ENCODE measurements around the gene CRNKL1.
"Not testable (repeated sequence)": the region's sequence is repeated elsewhere in the genome, so short reads cannot be mapped to it uniquely, and the experiment has no call there.

Gene CRNKL1

GRCh38 chr20:20010639-20011500 is 41.4 kb downstream of the CRNKL1 start:
- DNase-seq (ENCODE audit: low read depth in 2 of 2), result no peak

- DNase-seq (ENCODE audit: low read depth in 2 of 2), result no peak
These were observed 42.4 kb downstream of the CRNKL1 start for GRCh38 chr20:20009784-20010253.

- DNase-seq (ENCODE audit: low read depth in 2 of 2), result no peak
These were observed 46.9 kb downstream of the CRNKL1 start for GRCh38 chr20:20005342-20005741.

GRCh38 chr20:20003955-20004322 is 48.3 kb downstream of the CRNKL1 start:
- not testable (repeated sequence) for DNase-seq (ENCODE audit: low read depth in 2 of 2)

DNA sequence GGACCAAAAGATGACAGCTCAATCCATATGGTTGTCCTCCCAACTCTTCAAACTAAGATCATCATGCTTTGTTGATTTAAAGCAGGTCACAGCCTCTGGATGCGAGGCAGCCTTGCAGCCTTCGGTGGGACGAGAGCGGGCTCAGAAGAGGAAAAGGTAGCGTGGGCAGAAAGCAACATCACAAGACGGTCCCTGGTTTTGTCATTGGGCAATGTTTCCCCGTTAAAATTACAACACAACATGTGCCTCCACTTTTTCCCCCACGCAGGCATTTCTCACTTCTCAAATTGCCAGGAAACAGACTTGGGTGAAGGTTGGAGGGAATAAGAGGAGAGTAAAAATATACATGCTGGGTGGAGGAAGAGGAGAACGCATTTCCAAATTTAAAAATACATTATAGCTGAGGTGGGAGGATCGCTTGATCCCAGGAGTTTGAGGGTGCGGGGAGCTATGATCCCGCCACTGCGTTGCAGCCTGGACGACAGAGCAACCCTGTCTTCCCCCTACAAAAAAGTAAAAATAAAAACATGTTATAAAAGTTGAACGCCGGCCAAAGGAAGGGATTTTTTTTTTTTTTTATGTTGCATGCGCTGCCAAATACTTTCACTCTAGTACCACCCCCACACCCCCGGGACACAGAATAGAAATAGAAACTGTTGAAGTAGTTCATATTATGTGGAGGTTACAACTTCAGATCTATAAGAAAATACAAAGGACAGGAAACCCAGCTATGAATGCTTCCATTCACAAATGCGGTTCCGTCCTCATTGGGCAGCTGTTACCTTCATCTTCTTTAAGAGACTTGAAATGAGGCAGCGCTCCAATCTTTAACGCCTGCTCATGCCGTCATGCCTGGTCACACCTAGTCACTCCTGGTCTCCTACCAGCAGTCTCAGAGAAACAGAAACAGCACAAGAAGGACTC is 49.0 kb downstream of the CRNKL1 start:
- DNase-seq (ENCODE audit: low read depth in 2 of 2), result no peak

GRCh38 chr20:20002101-20002998 is 49.9 kb downstream of the CRNKL1 start:
- DNase-seq (ENCODE audit: low read depth in 2 of 2), result no peak

DNA sequence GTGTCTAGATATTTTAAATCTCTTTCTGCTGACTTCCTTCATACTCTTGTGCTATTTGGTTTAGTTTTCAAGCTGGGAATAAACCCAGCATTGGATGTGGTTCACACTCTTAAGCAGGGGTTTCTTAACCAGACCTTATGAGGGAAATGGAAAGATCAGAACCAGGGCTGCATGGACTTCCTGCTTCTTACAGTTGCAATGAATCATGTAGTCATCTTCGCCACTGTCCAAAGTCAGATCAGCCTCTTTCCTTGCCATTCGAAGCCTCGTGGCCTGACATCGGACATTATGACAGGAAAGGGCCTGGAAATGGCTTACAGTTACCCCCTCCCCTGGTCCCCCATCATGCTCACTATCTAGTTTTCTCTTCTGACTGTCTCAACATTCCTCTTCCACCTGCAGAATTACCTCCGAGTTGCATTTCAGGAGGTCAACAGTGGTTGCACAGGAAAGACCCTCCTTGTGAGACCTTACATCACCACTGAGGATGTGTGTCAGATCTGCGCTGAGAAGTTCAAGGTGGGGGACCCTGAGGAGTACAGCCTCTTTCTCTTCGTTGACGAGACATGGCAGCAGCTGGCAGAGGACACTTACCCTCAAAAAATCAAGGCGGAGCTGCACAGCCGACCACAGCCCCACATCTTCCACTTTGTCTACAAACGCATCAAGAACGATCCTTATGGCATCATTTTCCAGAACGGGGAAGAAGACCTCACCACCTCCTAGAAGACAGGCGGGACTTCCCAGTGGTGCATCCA is 51.9 kb downstream of the CRNKL1 start:
- DNase-seq (ENCODE audit: low read depth in 2 of 2), result no peak

DNA sequence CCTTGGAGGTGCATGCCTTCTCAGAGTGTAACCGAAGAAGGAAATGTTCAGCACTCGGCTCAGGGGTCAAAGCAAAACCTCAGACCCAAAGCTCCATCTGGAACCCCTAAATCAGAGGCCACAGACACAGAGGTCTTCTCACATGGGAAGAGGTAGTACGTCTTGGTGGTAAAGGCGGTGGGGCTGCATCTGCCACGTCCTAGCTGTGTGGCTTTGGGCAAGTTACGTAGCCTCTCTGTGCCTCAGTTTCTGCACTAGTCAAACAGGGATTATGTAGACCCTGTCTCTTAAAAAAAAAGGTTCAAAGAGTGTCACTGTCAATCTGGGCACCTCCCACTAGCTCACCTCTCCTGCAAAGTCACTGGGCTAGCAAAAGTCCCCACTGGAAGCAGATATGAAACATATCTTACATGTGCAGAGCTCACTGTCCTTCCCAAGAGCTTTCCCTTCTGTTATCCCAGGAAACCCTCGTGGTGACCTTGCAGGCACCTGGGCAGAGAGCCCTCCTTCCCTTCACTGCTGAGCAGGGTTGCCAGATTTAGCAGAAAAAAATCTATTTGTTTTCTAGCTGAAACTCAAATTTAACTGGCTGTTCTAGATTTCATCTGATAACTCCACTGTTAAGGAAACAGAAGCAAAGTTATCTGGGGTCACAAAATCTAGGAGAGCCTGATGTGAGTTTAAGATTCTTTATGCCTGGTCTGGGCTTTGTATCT is 53.1 kb downstream of the CRNKL1 start:
- DNase-seq (ENCODE audit: low read depth in 2 of 2), result no peak

GRCh38 chr20:19996917-19997316 is 55.3 kb downstream of the CRNKL1 start:
- no peak for DNase-seq (ENCODE audit: low read depth in 2 of 2)

DNA sequence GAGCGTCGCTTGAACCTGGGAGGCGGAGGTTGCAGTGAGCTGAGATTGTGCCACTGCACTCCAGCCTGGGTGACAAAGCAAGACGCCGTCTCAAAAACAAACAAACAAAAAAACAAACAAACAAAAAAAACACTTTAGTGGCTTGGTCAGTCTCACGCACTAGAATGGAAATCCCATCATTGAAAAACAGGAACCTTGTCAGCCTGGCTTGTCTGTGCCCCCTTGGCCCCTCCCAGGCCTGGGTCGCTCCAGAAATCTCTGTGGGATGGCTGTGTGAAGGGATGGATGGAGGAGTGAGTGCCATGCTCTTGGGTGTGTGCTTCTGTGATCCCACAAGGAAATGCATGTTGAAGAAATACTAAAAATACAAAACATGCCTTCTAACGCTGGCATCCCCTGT is 56.0 kb downstream of the CRNKL1 start:
- DNase-seq (ENCODE audit: low read depth in 2 of 2), result no peak

GRCh38 chr20:19995220-19995863 is 56.9 kb downstream of the CRNKL1 start:
- no peak for DNase-seq (ENCODE audit: low read depth in 2 of 2)

DNA sequence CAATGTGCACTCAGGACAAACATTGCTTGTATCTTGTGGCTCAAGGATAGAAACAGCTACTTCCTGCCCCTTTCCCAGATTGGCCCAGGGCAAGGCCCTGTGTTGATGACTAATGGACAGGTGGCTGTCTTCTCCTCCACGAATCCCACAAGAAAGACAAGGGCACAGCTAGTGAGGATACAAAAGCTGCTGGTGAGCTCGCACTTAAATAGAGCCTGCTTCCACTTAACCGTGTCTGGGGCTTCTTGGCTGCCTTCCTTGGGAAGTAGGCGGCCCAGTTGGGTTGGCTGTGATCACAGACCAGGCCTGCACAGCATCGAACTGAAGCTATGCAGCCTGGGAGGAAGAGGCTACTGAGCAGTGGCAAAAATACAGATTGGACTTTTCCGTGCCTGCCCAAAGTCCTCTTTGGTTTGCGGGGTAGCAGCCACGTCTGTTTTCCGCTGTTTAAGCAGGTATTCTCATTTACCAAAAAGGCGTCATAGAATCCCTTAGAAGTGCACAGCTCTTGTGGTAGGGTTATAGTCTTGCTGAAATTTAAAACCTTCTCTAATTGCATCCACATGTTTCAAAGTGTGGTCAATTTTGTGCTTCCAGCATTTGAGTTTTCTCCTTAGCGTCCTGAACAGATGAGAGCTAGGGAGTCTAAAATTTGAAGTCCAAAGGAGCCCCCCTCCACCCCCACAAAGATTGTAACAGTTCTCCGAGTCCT is 58.2 kb downstream of the CRNKL1 start:
- no peak for DNase-seq (ENCODE audit: low read depth in 2 of 2)

- no peak for DNase-seq (ENCODE audit: low read depth in 2 of 2)
These were observed 59.0 kb downstream of the CRNKL1 start for GRCh38 chr20:19992996-19993908.

- DNase-seq (ENCODE audit: low read depth in 2 of 2), result no peak
These were observed 60.4 kb downstream of the CRNKL1 start for GRCh38 chr20:19991854-19992253.

DNA sequence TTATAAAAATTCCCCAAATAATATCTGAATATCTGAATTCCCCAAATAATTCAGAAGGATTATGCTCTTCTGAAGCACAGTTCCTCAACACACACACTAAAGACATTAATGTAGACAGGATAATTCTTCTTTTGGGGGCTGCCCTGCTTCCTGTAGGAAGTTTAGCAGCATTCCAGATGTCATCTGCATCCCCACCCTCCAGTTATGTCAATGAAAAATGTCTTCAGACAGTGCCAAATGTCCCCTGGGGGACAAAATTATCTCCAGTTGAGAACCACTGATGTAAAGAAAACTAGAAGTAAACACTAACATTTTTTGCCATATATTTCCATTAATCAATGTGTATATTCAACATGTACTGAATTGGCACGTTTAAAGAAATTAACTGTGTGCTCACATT is 61.0 kb downstream of the CRNKL1 start:
- no peak for DNase-seq (ENCODE audit: low read depth in 2 of 2)

DNA sequence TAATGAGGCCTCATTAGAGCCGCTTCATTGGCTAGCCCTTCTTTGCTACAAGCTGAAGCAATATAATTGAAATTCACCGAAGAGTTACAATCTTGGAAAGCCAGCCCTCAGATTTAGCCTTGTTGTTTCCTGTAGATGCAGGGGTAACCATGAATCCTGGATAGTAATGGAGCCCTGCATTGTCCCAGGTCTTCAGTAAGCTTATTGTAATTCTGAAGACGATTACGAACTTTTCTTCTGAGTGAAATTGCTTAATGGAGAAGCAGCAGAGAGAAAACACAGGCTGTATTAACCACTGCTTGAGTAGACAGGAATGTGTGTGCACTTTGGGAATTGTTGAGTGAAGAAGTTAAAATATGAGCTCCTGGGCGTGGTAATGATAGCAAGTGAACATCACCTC is 61.4 kb downstream of the CRNKL1 start:
- DNase-seq (ENCODE audit: low read depth in 2 of 2), result no peak

DNA sequence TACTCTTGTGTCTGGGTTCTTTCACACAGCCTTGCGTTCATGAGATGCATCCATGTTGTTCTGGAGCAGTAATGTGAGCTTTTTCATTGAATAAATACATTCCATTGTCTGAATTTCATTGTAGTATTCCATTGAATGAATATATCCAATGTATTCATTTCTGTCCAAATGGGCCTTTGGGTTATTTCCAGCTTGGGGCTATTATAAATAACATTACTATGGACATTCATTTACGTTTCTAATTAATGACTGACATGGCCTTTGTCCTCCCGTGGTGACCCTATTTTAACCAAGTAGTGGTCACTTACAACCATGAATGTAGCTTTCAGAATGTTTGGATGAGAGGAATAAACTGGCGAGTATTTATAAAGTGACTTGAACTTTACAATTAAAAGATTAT is 65.2 kb downstream of the CRNKL1 start:
- DNase-seq (ENCODE audit: low read depth in 2 of 2), result no peak

GRCh38 chr20:19986419-19986818 is 65.8 kb downstream of the CRNKL1 start:
- no peak for DNase-seq (ENCODE audit: low read depth in 2 of 2)
